ENCODE results near the gene GPBP1.

- TF ChIP-seq POLR2A (IDR thresholded peaks at IDR 0.05; ENCODE audit: low read depth, low read length) (no peak), POLR2AphosphoS5 (IDR thresholded peaks at IDR 0.05; ENCODE audit: low read depth, low read length) (no peak)
Observed at GRCh38 chr5:57221049-57221568, 47.2 kb downstream of the GPBP1 start.
